ENCODE data around the gene AQP9.

Gene AQP9

GRCh38 chr15:58141894-58142293 lies 3.7 kb downstream of the AQP9 start:
- DNase-seq, result no peak

DNA sequence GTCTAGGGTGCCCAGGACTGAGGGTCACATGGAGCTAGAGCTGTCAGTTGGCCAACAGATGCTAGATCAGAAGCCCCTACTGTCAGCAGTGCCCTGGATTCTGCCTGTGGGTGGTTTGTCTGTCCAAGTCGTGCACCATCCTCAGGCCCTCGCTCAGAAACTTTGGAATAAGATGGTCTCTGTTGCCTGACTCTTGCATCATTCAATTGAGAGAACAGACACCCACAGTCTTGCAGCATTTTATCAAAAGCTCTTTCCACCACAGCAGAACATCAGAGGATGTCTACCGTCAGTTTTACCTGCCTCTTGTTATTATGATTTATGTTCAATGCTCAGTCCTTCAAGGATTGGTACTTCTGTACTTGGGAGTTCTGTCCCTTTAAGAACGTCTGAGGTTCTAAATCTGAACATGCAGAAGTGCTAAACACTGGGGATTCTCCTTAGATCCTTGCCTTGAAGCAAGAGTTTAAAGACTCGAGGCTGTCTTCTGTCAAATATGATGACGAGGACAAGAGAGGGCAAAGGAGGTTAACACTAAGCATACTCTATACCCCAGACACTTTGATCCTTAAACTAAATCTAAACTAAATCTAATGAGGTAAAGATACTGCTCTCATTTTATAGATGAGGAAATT lies 4.8 kb downstream of the AQP9 start:
- DNase-seq, result no peak

- no peak for DNase-seq
Observed at GRCh38 chr15:58145606-58146005, 7.4 kb downstream of the AQP9 start.

DNA sequence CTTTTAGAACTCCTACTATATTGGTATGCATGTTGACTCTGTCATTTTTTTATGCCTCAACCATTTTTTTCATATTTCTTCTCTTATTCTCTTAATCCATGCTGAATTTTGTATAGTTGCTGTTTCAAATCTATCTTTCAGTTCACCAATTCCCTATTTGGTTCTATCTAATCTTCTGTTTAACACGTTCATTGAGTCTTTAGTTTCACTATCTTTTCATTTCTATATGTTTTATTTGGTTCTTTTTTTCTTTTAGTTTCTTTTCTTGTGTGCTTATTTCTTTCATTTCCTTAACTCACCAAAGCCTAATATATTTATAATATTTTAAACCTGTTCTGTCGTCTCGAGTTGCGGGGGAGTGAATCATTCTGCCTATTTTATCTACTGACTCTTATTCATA lies 8.0 kb downstream of the AQP9 start:
- no peak for DNase-seq

GRCh38 chr15:58146749-58147148 lies 8.6 kb downstream of the AQP9 start:
- no peak for DNase-seq

DNA sequence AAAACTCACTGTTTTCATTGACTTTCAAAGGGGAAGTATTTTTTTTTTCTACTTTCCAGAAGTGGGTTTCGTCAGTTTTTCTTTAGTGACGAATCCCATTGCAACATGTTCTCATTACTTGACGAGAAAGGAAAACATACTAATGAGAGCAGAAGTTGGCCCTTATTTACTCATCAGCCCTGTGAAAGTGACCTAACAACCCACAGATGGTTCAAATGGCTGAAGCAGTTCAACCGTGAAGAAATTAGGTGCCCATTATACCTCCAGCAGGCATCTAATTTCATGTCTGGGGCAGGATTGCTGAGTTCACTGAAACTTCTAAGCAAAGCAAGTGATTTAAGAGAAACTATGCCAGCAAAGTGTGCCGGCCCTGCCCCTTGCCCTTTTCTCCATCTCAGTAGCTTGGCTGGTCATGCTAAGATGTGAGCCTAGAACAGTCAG lies 9.0 kb downstream of the AQP9 start:
- no peak for DNase-seq

GRCh38 chr15:58148120-58148519 lies 9.9 kb downstream of the AQP9 start:
- DNase-seq, result no peak

DNA sequence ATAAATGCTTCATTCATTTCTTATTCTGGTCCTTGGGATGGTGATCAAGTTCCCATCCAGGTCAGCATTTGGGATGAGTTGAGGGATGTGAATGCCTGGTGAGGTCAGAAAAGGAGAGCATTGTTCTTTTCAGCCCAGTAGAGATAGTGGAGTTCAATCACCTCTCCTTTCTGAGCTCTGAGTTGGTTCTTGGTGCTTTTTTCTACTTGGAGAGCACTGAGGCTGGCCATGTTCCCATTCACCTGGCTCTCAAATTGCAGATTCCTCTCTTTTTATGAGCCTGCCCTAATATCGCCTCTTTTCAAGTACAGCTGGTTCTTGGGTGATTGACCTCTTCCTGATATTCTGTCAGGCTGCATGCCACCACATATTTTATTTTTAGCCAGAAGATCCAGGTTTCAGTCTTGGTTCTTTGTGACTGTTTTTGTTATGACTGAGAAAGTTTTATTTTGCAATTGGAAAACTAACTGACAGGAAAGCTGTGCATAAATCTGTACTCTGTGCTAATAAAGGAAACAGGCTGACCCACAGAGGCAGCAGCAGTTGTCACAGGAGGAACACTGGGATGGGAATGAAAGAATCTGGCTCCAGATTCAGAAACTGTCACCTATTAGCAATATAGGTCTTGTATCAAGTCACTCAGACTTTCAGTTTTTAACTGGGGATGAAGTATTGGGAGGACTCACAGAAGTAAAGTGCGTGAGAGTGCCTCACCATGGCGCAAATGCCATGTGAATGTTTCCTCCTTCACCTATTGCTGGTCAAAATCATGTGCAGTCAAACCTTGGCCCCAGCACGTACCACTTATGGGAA lies 10.7 kb downstream of the AQP9 start:
- DNase-seq, result no peak

- DNase-seq, result no peak
Observed at GRCh38 chr15:58154769-58155168, 16.6 kb downstream of the AQP9 start.

DNA sequence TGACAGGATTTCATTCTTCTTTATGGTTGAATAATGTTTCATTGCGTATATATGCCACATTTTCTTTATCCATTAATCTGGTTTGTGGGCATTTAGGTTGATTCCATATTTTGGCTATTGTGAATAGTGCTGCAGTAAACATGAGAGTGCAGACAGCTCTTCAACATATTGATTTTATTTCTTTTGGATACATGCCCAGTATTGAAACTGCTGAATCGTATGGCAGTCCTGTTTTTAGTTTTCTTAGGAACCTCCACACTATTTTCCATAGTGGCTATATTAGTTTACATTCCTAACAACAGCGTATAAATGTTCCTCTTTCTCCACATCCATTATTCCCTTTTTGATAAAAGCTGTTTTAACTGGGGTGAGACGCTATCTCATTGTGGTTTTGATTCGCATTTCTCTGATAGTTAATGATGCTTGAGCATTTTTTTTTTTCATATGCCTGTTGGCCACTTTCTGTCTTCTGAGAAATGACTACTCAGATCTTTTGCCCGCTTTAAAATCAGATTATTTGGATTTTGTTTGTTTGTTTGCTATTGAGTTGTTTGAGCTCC lies 21.7 kb downstream of the AQP9 start:
- DNase-seq, result no peak

DNA sequence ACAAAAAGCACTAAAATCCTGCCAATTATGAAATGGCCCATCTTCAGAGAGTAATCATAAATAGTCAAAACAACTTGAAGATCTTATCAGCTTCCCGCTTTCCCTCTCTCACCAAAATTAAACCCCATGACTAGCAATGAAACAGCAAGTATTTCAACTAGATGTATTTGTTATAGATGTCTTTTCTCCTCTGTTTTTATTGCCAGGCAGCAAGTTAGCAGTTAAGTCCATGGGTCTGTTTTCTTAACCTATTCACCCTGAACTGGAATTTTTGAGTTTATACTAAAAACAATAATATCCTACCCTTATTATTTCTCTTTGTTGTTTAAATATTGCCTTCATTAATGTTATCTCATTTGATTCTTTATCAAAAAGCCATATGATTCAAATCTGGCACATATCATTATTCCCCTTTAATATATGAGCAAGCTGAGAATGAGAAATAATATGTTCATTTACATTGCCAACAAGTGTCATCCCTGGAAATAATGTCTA lies 23.3 kb downstream of the AQP9 start:
- no peak for DNase-seq

DNA sequence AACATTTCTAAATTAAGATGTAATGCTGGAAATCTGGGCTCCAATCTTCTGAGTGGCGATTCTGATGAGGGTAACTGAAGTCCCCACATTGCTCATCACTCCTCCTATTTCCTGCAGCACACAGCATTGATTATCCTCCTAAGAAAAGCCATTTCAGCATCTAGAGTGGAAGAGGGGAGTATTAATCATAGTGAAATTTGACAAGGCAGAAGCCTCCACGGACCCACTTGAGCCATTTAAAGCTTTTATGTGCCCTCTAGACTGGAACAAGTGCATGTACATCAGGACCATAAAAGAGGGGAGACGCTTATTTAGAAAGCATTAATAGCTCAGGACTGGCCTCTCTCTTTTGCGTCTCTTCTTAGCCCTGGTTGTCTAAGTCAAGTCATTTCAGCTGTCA lies 25.8 kb downstream of the AQP9 start:
- DNase-seq, result no peak

DNA sequence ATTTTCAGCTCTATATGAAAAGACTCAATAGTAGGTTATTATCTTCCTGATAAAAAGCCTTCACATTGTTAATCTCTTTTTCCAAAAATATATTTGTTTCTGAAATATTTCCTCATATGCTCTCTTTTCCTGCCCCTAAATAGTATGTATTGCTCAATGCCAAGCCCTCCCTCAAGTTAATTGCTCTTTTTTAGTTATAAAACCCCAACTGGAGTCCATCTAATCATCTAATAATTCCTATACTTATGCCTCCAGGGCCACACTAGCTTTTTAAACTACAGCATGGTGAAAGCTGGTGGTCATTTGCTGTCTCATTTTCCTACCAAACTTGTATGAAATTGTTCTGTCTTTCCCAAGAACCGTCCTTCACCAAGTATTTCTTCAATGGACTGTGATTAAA lies 26.7 kb downstream of the AQP9 start:
- DNase-seq, result no peak

DNA sequence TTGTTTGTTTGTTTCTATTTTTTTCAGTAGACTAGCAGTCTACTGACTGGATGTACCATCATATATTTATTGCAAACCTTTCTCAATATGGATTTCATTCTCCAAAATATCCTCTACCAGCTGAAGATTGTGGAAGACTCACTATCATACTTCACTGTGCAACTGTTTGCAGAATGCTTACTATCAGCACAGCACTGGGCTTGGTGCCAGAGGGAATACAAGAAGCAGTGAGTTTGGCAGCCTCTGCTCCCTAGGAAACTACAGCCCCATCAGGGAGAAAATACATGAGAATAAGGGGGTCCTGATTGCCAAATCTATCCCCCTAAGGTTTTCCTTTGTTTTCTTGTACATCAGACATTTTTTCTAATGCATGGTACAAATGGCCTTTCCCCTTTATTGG lies 27.5 kb downstream of the AQP9 start:
- DNase-seq, result no peak

GRCh38 chr15:58167095-58167691 lies 29.0 kb downstream of the AQP9 start:
- DNase-seq, result no peak

GRCh38 chr15:58169934-58170333 lies 31.8 kb downstream of the AQP9 start:
- no peak for DNase-seq

DNA sequence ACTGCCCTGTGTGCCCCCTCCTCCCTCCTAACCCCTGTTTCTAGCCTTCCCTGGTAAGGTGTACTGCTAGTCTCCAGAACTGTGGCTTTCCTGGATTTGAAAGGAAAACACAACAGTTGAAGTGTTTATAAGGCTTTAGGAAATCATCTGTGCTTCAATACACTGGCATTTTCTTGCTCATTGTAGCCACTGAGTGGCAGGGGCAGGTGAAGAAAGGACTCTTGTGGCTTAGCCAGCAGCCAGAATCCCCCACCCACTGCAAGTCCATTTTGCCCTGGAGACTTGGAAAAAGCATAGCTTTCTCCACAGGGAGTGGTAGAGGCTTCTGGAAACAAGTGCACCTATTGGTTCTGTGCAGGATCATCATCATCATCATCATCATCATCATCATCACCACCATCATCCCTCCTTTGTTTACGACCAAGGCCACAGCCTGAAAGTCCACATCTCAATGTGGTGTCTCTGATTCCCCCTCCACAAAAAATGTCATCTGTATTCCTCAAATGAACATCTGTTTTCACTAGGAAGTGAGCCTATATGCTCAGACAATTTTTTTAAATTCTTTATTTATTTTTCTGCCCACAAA lies 33.4 kb downstream of the AQP9 start:
- no peak for DNase-seq

GRCh38 chr15:58174709-58175108 lies 36.5 kb downstream of the AQP9 start:
- DNase-seq, result no peak

DNA sequence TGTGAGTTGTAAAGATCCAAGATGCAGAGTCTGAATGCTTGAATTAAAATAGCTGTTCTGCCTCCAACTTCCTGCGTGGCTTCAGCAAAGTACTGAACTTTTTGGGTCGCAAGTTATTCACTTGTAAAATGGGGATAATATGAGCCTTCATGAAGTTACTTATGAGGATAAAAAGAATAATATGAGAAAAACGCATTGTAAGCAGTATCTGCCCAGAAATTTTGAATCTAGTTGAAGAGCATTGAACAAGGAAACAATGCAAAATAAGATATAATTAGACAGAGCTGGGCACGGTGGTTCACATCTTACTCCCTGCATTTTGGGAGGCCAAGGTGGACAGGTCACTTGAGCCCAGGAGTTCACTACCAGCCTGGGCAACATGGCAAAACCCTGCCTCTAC lies 37.8 kb downstream of the AQP9 start:
- no peak for DNase-seq

DNA sequence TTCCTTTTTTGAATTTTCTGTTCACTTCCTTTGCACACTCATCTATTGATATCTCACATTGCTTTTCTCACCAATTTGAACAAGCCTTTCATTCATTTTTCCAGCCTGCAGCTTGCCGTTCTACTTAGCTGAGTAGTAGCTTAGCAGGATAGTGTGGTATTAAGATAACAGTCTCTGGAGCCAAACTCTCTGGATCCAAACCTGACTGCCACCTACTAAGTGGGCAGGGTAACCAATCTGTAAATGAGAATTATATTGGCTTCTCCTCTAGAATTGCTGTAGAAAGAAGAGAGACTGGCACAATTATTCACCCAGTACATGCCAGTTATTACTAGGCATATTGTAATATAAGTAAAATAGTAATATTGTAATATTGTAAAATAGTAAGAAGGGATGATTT lies 40.5 kb downstream of the AQP9 start:
- DNase-seq, result no peak

DNA sequence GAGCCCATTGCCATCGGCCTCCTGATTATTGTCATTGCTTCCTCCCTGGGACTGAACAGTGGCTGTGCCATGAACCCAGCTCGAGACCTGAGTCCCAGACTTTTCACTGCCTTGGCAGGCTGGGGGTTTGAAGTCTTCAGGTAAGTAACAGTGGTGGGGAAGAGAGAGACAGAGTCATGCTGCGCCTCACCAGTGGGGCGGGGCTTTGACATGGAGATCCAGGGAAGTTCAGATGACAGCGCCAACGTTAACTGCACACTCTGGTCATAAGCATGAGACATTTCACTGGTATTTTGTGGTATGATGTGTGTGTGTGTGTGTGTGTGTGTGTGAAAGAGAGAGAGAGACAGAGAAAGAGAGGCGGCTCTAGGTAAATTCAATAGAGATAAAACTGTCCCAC lies 41.0 kb downstream of the AQP9 start:
- no peak for DNase-seq

DNA sequence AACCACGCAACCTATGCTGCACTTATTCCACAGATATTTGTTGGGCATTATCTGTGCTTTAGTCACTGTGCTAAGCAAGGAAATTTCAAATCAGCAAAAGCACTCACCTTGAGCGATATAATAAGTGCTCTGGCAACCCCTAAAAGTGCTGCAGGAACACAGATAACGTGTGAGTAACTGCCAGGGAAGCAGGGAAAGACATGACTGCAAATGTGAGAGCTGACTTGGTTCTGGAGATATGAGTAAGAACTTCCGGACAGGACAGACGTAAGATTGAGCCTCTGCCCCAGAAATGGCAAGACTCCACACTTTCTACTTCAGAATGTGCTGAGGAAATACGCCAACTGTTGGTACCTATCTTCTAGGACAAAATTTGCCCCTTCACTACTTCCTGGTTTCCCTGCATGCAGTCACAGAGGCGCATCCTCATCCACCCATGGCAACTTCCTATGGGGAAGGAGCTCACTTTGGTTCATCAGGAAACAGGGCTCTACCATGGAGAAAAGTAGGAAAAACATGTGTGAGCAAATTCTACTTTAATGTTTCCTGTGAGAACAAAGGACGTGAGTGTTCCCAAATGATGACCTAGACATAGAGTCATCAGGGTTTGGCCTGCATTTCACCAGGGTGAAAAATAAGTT lies 41.7 kb downstream of the AQP9 start:
- DNase-seq, result no peak

All from stimulated activated CD4-positive, alpha-beta T cell treated with anti-CD3 and anti-CD28 coated beads, Interleukin-2, amount 100 ng/mL, for 24 hours (primary cell).